ENCODE measurements around the gene SGF29. TPM values are rescaled to one million over a fixed set of nuclear protein-coding genes. Genes with fewer than 3 reads are reported as not detected.
"Not testable (repeated sequence)": the region's sequence is repeated elsewhere in the genome, so short reads cannot be mapped to it uniquely, and the experiment has no call there.

SGF29 gene
- total and polyA plus RNA-seq, 2 donors (not counting 1 experiment from before 2014, with no cell fraction given): 1.6 to 6.9 TPM

DNA sequence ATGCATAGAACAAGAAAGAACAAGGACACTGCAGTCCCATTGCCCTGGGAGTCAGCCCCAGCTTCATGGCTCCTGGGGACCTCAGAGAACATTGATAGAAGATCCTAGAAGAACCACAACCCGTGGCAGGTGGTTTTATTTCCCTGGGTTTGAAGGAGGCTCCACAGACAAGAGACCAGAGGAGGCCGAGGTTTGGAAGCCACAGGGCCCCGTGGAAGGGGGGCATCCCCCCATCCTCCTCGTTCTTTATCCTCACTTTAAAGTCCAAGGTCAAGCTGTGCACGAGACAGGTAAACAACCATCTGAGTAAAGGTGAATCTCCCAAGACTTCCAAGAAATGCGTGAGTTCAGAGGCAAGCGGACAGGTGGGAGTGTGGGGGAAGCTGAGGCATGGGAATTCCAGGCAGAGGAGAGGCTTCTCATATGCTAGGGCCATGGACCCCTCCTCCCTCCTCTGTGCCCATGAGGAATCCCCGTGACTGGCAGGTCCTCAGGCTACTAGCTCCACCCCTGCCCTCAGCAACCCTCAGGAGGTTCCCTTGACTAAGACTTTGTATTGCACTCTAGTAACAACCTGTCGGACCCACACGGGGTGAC is 57.0 kb downstream of the SGF29 start:
- no peaks in the 10 kb centered on the region for H3K4me1 ChIP-seq (ENCODE audit: control insufficient read depth, extremely low read depth, insufficient read depth, low read length)
- no peak overlapping the region for H3K4me2 ChIP-seq (ENCODE audit: extremely low read depth, insufficient read depth, low read length)
- no peaks in the 10 kb centered on the region for H4K20me1 ChIP-seq (ENCODE audit: control insufficient read depth, extremely low read depth, insufficient read depth, low read length)
- no peak for TF ChIP-seq EZH2 (IDR thresholded peaks at IDR 0.05; ENCODE audit: low read length, missing control alignments)
- TF ChIP-seq, protein P1, sequence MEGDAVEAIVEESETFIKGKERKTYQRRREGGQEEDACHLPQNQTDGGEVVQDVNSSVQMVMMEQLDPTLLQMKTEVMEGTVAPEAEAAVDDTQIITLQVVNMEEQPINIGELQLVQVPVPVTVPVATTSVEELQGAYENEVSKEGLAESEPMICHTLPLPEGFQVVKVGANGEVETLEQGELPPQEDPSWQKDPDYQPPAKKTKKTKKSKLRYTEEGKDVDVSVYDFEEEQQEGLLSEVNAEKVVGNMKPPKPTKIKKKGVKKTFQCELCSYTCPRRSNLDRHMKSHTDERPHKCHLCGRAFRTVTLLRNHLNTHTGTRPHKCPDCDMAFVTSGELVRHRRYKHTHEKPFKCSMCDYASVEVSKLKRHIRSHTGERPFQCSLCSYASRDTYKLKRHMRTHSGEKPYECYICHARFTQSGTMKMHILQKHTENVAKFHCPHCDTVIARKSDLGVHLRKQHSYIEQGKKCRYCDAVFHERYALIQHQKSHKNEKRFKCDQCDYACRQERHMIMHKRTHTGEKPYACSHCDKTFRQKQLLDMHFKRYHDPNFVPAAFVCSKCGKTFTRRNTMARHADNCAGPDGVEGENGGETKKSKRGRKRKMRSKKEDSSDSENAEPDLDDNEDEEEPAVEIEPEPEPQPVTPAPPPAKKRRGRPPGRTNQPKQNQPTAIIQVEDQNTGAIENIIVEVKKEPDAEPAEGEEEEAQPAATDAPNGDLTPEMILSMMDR (conservative IDR thresholded peaks at IDR 0.05 in 1 of 2, IDR thresholded peaks at IDR 0.05 in 1 of 2; ENCODE audit: low read depth in 1 of 2, low read length in 2 of 2): no peak
- H3K27me3 ChIP-seq (ENCODE audit: control insufficient read depth, insufficient read depth, low read length): no peaks in the 10 kb centered on the region
- H3K9me3 ChIP-seq (ENCODE audit: control insufficient read depth, insufficient read depth, low read depth, low read length): no peaks in the 10 kb centered on the region
- no peak overlapping the region for H3K4me3 ChIP-seq (replicated peaks in 1 of 4; ENCODE audit: control extremely low read depth in 1 of 4, insufficient read depth in 1 of 4, low read depth in 3 of 4, low read length in 4 of 4)
- no peaks in the 10 kb centered on the region for H3K79me2 ChIP-seq (ENCODE audit: control insufficient read depth, insufficient read depth, low read length)
- no peak overlapping the region for H3K27ac ChIP-seq (ENCODE audit: insufficient read depth, low read length)
- no peak overlapping the region for H3K9ac ChIP-seq (ENCODE audit: insufficient read depth, low read length)
- H2AFZ ChIP-seq (ENCODE audit: low read length): no peak overlapping the region
- DNase-seq (ENCODE audit: low read depth in 2 of 2): no peak
- H3K36me3 ChIP-seq (ENCODE audit: control insufficient read depth, insufficient read depth, low read length): no peaks in the 10 kb centered on the region

DNA sequence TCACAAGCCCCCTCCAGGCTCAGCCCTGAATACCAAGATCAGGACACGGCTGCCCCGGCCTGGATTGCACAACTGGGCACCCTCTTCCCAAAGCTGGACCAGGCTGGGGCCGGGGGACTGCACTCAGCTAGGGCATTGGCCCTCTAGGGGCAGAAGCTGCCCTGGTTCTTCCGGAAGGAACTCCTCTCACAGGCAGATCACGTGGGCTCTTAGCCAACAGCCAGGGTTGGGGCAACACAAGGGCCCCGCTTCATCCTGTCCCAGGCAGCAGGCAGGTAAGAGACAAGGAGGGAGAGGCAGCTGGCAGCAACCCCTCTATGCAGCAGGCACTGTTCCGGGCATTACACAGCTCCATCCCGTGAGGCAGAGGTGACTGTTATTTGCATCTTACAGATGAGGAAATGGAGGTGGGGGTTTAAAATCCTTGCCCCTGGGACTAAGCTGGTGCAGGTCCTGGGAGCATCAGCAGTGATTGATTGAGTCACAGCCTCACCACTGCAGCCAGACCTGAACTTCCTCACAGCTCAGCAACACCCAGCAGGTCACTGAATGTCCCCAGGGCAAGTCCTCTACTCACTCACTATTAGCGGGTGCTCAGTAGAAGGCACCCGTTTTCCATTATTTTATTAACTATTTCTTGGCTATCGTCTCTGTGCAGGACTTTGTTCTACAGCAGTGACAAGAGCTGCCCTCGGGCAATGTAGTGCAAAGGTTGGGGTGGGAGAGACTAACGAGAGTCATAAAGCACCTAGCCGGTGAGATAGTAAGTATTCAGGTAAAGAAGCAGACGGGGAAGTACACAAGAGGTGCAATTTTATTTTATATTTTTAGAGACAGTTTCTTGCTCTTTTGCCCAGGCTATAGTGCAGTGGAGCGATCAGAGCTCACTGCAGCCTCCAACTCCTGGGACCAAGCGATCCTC is 58.9 kb downstream of the SGF29 start:
- H3K9me3 ChIP-seq (ENCODE audit: control insufficient read depth, insufficient read depth, low read depth, low read length); H4K20me1 ChIP-seq (ENCODE audit: control insufficient read depth, extremely low read depth, insufficient read depth, low read length); H3K4me3 ChIP-seq (replicated peaks in 1 of 4; ENCODE audit: control extremely low read depth in 1 of 4, insufficient read depth in 1 of 4, low read depth in 3 of 4, low read length in 4 of 4); H3K27me3 ChIP-seq (ENCODE audit: control insufficient read depth, insufficient read depth, low read length); H3K4me1 ChIP-seq (ENCODE audit: control insufficient read depth, extremely low read depth, insufficient read depth, low read length); DNase-seq (ENCODE audit: low read depth in 2 of 2); H3K27ac ChIP-seq (ENCODE audit: insufficient read depth, low read length); H3K4me2 ChIP-seq (ENCODE audit: extremely low read depth, insufficient read depth, low read length); H2AFZ ChIP-seq (ENCODE audit: low read length); H3K36me3 ChIP-seq (ENCODE audit: control insufficient read depth, insufficient read depth, low read length); H3K9ac ChIP-seq (ENCODE audit: insufficient read depth, low read length); H3K79me2 ChIP-seq (ENCODE audit: control insufficient read depth, insufficient read depth, low read length): not testable (repeated sequence)

DNA sequence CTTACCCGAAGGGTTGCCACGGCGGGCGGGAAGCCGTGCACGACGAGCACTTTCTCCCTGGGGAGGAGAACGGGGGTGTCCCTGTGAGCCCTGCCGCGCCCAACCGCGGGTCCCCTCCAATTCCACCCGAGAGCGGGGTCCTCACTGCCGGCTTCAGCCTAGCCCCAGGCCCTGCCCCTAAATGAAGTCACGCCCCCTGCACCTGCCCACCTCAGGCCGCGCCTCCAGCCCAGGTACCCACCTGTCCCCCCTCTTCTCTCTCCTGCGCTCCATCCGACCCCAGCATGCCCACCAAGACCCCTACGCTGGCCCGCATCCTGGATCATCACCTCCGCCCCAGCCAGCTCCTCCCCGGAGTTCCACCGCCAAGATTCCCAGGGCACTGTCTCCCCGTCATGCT is 60.2 kb downstream of the SGF29 start:
- not testable (repeated sequence) for H3K4me1 ChIP-seq (ENCODE audit: control insufficient read depth, extremely low read depth, insufficient read depth, low read length); H4K20me1 ChIP-seq (ENCODE audit: control insufficient read depth, extremely low read depth, insufficient read depth, low read length); H3K27ac ChIP-seq (ENCODE audit: insufficient read depth, low read length); H3K9ac ChIP-seq (ENCODE audit: insufficient read depth, low read length); H3K4me3 ChIP-seq (replicated peaks in 1 of 4; ENCODE audit: control extremely low read depth in 1 of 4, insufficient read depth in 1 of 4, low read depth in 3 of 4, low read length in 4 of 4); H3K27me3 ChIP-seq (ENCODE audit: control insufficient read depth, insufficient read depth, low read length); H2AFZ ChIP-seq (ENCODE audit: low read length); DNase-seq (ENCODE audit: low read depth in 2 of 2); H3K79me2 ChIP-seq (ENCODE audit: control insufficient read depth, insufficient read depth, low read length); H3K4me2 ChIP-seq (ENCODE audit: extremely low read depth, insufficient read depth, low read length); H3K36me3 ChIP-seq (ENCODE audit: control insufficient read depth, insufficient read depth, low read length); H3K9me3 ChIP-seq (ENCODE audit: control insufficient read depth, insufficient read depth, low read depth, low read length)

DNA sequence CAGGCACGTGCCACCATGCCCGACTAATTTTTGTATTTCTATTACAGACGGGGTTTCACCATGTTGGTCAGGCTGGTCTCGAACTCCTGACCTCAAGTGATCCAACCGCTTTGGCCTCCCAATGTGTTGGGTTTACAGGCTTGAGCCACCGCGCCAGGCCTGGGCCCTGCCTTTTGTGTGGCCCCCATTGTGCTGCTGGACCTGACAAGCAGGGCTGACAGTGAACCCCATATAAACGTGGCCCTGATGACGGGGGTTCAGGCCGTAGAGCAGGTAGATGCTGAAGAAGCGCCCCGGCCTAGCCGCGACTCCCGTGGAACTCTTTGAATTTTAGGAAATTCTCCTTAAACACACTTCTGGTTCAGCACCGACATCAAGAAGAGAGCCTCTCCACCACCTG is 60.8 kb downstream of the SGF29 start:
- not testable (repeated sequence) for H3K9ac ChIP-seq (ENCODE audit: insufficient read depth, low read length); H3K4me1 ChIP-seq (ENCODE audit: control insufficient read depth, extremely low read depth, insufficient read depth, low read length); H3K27ac ChIP-seq (ENCODE audit: insufficient read depth, low read length); H3K4me3 ChIP-seq (replicated peaks in 1 of 4; ENCODE audit: control extremely low read depth in 1 of 4, insufficient read depth in 1 of 4, low read depth in 3 of 4, low read length in 4 of 4); H3K27me3 ChIP-seq (ENCODE audit: control insufficient read depth, insufficient read depth, low read length); DNase-seq (ENCODE audit: low read depth in 2 of 2); H4K20me1 ChIP-seq (ENCODE audit: control insufficient read depth, extremely low read depth, insufficient read depth, low read length); H3K79me2 ChIP-seq (ENCODE audit: control insufficient read depth, insufficient read depth, low read length); H3K36me3 ChIP-seq (ENCODE audit: control insufficient read depth, insufficient read depth, low read length); H3K9me3 ChIP-seq (ENCODE audit: control insufficient read depth, insufficient read depth, low read depth, low read length); H2AFZ ChIP-seq (ENCODE audit: low read length); H3K4me2 ChIP-seq (ENCODE audit: extremely low read depth, insufficient read depth, low read length)
